ENCODE results near the gene ARHGAP6. TPM values are rescaled to one million over a fixed set of nuclear protein-coding genes. Genes with fewer than 3 reads are reported as not detected.

The ARHGAP6 gene
- total and polyA plus RNA-seq, 2 donors from 2014 or later, result 6.0 to 20.4 TPM

- H3K36me3 ChIP-seq (ENCODE audit: control insufficient read depth in 2 of 3, insufficient read depth in 3 of 3, low read length in 3 of 3), result no peaks in the 10 kb centered on the region
- no peaks in the 10 kb centered on the region for H3K4me1 ChIP-seq (ENCODE audit: control insufficient read depth in 2 of 3, insufficient read depth in 2 of 3, low read depth in 1 of 3, low read length in 3 of 3)
- no peak for FAIRE-seq
- intact Hi-C loops (cut with DNase I), result no loop called here
- no peak for TF ChIP-seq CTCF (IDR thresholded peaks at IDR 0.05; ENCODE audit: borderline replicate concordance, extremely low read depth, insufficient read depth)
- H3K9ac ChIP-seq (ENCODE audit: low read length in 3 of 3), result no peak overlapping the region
- DNase-seq, result no peak
- no peaks in the 10 kb centered on the region for H3K27me3 ChIP-seq (ENCODE audit: control insufficient read depth, insufficient read depth, low read length)
- H3K27ac ChIP-seq (ENCODE audit: low read depth in 2 of 2, low read length in 2 of 2), result no peak overlapping the region
- H3K4me3 ChIP-seq (ENCODE audit: low read length in 3 of 3), result no peak overlapping the region
- no peaks in the 10 kb centered on the region for H3K9me3 ChIP-seq (ENCODE audit: control insufficient read depth in 2 of 3, insufficient read depth in 1 of 3, low read length in 3 of 3)
Measured at GRCh38 chrX:11566173-11566572, 99.5 kb downstream of the ARHGAP6 start.

GRCh38 chrX:11564546-11564945, 101.2 kb downstream of the ARHGAP6 start:
- FAIRE-seq (no peak), DNase-seq (no peak)
- Histone ChIP-seq H3K4me1 (ENCODE audit: control insufficient read depth in 2 of 3, insufficient read depth in 2 of 3, low read depth in 1 of 3, low read length in 3 of 3) (no peaks in the 10 kb centered on the region), H3K9ac (ENCODE audit: low read length in 3 of 3) (no peak overlapping the region), H3K4me3 (ENCODE audit: low read length in 3 of 3) (no peak overlapping the region), H3K27me3 (ENCODE audit: control insufficient read depth, insufficient read depth, low read length) (no peaks in the 10 kb centered on the region), H3K9me3 (ENCODE audit: control insufficient read depth in 2 of 3, insufficient read depth in 1 of 3, low read length in 3 of 3) (no peaks in the 10 kb centered on the region), H3K36me3 (ENCODE audit: control insufficient read depth in 2 of 3, insufficient read depth in 3 of 3, low read length in 3 of 3) (no peaks in the 10 kb centered on the region), H3K27ac (ENCODE audit: low read depth in 2 of 2, low read length in 2 of 2) (no peak overlapping the region)
- no peak for TF ChIP-seq CTCF (IDR thresholded peaks at IDR 0.05; ENCODE audit: borderline replicate concordance, extremely low read depth, insufficient read depth)
- intact Hi-C loops (cut with DNase I), result no loop called here

GRCh38 chrX:11562570-11562969, 103.2 kb downstream of the ARHGAP6 start:
- intact Hi-C loops (cut with DNase I), result no loop called here
- Histone ChIP-seq H3K4me1 (ENCODE audit: control insufficient read depth in 2 of 3, insufficient read depth in 2 of 3, low read depth in 1 of 3, low read length in 3 of 3) (peaks cover 0 to 2% (median 0%) of the 10 kb centered on the region in 3 donors), H3K9ac (ENCODE audit: low read length in 3 of 3) (no peak overlapping the region), H3K9me3 (ENCODE audit: control insufficient read depth in 2 of 3, insufficient read depth in 1 of 3, low read length in 3 of 3) (no peaks in the 10 kb centered on the region), H3K27me3 (ENCODE audit: control insufficient read depth, insufficient read depth, low read length) (no peaks in the 10 kb centered on the region), H3K36me3 (ENCODE audit: control insufficient read depth in 2 of 3, insufficient read depth in 3 of 3, low read length in 3 of 3) (no peaks in the 10 kb centered on the region), H3K4me3 (ENCODE audit: low read length in 3 of 3) (no peak overlapping the region), H3K27ac (ENCODE audit: low read depth in 2 of 2, low read length in 2 of 2) (no peak overlapping the region)
- TF ChIP-seq CTCF (IDR thresholded peaks at IDR 0.05; ENCODE audit: borderline replicate concordance, extremely low read depth, insufficient read depth), result no peak
- no peak for DNase-seq
- no peak for FAIRE-seq

- no peak overlapping the region for H3K9ac ChIP-seq (ENCODE audit: low read length in 3 of 3)
- peaks cover 0 to 2% (median 0%) of the 10 kb centered on the region in 3 donors for H3K4me1 ChIP-seq (ENCODE audit: control insufficient read depth in 2 of 3, insufficient read depth in 2 of 3, low read depth in 1 of 3, low read length in 3 of 3)
- H3K27ac ChIP-seq (ENCODE audit: low read depth in 2 of 2, low read length in 2 of 2), result no peak overlapping the region
- H3K4me3 ChIP-seq (ENCODE audit: low read length in 3 of 3), result no peak overlapping the region
- no peaks in the 10 kb centered on the region for H3K27me3 ChIP-seq (ENCODE audit: control insufficient read depth, insufficient read depth, low read length)
- no peaks in the 10 kb centered on the region for H3K9me3 ChIP-seq (ENCODE audit: control insufficient read depth in 2 of 3, insufficient read depth in 1 of 3, low read length in 3 of 3)
- no peaks in the 10 kb centered on the region for H3K36me3 ChIP-seq (ENCODE audit: control insufficient read depth in 2 of 3, insufficient read depth in 3 of 3, low read length in 3 of 3)
- no peak for FAIRE-seq
- TF ChIP-seq CTCF (IDR thresholded peaks at IDR 0.05; ENCODE audit: borderline replicate concordance, extremely low read depth, insufficient read depth), result no peak
- intact Hi-C loops (cut with DNase I), result no loop called here
- DNase-seq, result no peak
Measured at GRCh38 chrX:11558972-11559371, 106.7 kb downstream of the ARHGAP6 start.

Measured in kidney (tissue), 14 donors.